Stimulated activated CD8-positive, alpha-beta memory T cell treated with anti-CD3 and anti-CD28 coated beads, Interleukin-12 subunit alpha, Interleukin-12 subunit beta, amount 100 ng/mL, for 4 hours (primary cell): Measurements from ENCODE around the gene PCP4.

ENCODE experiments used
- DNase-seq: peaks from one replicate; pipeline ENCODE4 v3.0.0-alpha.2; 2020; ENCODE audit warnings: low read depth

The PCP4 gene

DNA sequence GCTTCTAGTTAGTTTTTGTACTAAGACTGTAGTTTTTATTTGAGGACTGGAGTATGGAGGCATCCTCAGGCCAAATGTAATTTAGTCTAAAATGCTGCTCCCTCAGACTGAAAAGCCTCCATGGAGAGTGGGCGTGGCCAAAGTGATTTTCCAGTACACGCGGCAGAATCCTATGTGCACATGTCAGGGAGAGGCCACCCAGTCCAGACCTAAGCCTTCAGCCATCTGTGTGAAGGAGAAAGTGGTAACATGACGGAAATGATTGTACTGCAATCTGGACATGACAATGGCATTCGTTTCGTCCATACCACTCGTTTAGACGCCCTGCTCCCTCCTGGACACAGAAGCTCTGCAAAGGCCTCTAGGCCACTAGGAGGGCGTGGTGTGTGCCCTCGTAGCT is 56.2 kb downstream of the PCP4 start:
- DNase-seq: no peak

DNA sequence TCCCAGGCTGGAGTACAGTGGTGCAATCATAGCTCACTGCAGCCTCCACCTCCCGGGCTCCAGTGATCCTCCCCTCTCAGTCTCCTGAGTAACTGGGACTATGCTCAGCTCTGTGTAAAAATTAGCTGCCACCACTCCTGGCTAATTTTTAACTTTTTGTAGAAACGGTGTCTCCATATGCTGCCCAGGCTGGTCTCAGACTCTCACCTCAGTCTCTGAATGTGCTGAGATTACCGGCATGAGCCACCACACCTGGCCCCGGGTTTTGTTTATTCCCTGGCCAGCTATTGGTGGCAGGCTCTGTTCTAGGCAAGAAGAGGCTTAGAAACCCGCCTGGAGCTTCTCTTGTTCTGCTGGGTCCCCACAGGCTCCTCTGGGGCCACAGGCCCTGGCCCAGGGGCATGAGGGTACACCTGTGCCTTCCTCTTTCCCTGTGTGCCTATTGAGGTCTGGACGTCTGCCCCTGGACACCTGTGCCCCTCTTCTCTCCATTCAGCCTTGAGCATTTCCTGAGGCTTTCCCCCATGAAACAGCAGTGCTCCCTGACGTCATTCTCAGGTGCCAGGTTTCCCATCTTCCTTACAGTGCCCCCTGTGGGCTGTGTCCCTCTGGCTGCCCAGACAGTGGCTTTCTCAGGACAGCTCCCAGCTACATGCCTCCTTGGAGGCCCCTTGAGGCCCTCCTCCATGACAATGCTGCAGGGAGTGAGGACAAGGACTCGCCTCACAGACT is 57.5 kb downstream of the PCP4 start:
- no peak for DNase-seq

DNA sequence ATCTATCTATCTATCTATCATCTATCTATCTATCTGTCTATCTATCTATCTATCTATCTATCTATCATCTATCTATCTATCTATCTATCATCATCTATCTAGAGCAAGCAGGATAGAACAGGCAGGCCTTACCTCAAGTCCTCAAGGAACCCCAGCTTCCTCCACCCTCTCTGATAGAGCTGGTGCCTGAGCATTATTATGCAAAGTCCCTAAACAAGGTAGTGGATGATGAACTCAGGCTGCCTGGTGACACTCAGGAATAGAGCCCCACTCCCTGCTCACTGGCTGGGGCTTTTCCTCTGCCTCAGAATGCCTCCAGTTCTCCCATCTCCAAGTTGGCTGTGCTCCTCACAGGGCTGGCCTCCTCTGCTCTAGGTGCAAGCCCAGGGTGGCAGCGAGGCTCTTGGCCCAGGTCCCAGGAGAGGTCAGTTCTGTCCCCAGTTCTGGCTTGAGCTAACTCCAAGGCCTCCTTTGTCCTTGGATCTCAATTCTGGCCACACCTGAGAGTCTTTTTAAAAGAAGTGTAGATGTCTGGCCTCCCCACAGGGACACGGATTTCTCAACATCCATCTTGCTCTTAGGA is 60.2 kb downstream of the PCP4 start:
- no peak for DNase-seq

GRCh38 chr21:39932335-39932734 is 65.1 kb downstream of the PCP4 start:
- DNase-seq: no peak

- DNase-seq: no peak
Measured at GRCh38 chr21:39934895-39935294, 67.7 kb downstream of the PCP4 start.

DNA sequence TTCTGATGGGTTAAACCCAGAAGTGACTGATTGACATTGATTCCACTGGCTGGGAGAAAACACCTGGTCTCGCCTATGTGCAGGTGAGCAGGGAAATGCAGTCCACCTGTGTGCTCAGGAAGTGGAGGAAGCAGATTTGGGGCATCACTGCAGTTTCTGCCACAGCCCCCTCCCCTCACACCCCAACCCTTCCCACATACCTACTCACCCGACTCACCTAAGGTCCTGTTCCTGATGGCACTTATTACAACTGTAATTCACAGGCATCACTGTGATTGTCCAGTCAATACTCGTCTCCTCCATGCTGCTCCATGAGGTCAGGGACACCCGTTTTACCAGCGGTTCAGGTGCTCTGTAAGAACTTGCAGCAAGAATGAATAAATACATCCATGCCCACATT is 68.5 kb downstream of the PCP4 start:
- no peak for DNase-seq

- DNase-seq: no peak
Measured at GRCh38 chr21:39938086-39938625, 70.9 kb downstream of the PCP4 start.

GRCh38 chr21:39946199-39946598 is 79.0 kb downstream of the PCP4 start:
- DNase-seq: no peak

GRCh38 chr21:39947031-39947430 is 79.8 kb downstream of the PCP4 start:
- no peak for DNase-seq

DNA sequence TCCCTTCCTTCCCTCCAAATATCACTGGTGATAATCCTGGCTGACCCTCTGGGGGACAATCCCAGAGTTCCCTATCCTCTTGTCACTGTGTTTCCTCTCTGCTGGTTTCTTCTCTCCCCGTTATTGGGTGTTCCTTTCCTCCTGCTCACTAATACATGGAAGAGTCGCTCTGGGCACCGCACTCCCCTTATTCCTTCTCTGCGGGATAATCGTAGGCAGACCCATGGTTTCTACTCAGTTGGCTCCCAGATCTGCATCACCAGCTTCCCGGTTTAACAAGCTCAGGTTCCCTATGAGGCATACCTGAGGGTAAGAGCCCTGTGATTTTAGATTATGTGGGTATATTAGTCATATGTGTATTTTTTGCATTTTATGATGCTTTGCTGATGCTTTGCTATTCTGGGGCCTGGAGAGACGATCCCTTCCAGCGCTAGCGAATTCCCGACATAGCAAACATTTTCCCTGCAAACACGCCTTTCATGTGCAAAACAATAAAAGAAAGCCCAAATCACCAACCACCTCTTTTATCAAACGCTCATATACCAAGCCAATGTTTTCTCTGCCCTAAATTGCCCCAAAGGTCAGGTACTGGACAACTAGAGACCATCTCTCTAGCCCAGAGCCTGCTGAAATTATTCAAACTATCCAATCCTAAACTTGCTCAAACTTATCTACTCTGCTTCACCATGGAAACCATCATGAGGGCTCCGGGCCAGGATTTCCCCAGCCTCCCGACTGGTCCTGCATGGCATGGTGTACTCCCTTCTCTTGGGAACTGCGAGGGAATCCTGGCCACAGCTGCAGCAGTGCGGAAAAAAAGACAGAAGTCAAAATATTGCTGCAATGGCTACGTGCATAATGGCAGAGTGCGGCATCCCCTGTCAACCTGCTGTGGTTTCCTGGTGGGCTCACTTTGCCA is 84.2 kb downstream of the PCP4 start:
- no peak for DNase-seq

- DNase-seq: no peak
Measured at GRCh38 chr21:39952265-39952664, 85.0 kb downstream of the PCP4 start.

DNA sequence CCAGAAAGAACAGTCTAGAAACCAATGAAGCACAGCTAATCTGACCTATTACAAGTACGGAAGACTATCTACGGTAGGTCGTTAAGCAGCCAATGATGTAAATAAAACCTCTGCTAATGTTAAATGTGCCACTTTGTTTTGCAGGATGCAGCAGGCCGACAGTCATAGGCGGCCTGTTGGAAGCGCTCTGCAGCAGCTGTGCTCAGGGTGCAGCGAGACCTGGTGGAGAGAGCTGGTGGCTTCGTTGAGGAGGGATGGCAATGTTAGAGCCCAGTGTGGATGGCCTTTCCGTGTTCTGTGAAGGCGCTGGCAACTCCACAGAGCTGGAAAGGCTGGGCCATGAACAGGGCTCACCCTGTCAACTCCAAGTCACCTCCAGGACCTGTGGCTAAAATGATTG is 87.3 kb downstream of the PCP4 start:
- DNase-seq: no peak

GRCh38 chr21:39955326-39955725 is 88.1 kb downstream of the PCP4 start:
- DNase-seq: no peak

GRCh38 chr21:39956586-39956985 is 89.3 kb downstream of the PCP4 start:
- no peak for DNase-seq

GRCh38 chr21:39958731-39959130 is 91.5 kb downstream of the PCP4 start:
- no peak for DNase-seq

GRCh38 chr21:39961251-39961650 is 94.0 kb downstream of the PCP4 start:
- no peak for DNase-seq

DNA sequence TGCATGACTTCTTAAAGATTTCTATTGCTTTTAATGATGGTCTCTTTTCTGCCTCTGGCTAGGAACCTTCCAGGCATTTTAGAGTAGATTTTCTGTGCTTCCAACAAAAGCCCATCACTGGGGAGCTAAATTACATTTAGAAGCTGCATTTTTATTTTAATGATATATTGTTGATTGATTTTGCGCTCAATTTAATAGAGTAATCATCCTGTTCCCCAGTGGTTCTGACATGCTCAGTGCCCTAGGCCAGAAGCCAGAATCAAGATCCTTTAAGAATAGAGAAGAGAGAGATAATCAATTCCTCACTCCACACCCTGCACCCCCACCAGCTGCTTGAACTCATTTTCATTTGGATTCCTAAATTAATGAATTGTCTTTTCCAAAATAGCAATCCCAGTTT is 97.8 kb downstream of the PCP4 start:
- no peak for DNase-seq

DNA sequence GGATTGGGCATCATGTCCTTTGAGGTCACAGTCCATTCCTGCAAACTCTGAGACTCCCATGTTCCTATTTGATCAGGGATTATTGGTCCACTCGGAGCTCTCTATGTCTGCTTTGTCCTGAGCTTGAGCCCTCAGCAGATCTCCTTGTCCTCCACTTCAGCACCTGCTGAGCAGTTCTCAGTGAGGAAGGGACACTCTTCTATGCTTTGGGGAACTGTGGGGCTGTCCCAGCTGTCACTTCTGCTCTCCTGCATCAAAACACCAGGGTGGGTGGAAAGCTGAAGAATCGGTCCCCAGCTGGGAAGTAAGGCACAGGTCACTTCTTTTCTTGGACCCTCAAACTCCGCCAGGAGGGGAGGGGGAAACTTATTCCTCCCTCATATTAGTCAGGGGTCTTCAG is 99.5 kb downstream of the PCP4 start:
- no peak for DNase-seq

GRCh38 chr21:39968010-39968409 is 100.8 kb downstream of the PCP4 start:
- DNase-seq: no peak

DNA sequence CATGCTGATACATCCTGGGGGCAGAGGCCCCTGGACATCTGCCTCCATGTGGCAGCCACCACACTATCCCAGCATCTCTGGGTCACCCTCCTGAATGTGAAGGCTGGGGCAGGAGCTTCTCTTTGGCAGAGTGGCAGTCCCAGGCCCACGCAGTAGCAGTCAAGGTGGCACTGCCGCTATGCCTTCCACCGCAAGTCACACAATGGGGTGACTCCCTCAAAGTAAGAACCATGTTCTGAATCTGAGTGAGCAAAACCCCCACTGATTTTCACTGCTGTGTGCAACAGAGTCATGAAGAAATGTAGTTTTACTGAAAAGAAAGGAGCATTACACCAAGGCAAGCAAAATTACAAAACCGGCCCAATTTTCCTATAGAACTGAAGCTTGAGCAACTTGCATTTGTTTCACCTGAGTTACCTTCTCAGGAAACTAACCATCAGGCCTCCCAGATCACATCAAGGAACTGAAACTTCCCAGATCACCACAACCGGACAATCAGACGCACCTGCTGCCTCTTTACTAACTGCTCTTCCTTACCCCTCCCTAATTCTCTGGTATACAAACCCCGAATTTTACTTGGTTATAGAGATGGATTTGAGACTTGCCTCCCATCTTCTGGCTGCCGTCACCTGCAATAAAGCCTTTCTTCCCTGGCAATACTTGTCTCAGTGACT is 102.6 kb downstream of the PCP4 start:
- no peak for DNase-seq

- DNase-seq: no peak
Measured at GRCh38 chr21:39971956-39972355, 104.7 kb downstream of the PCP4 start.

DNA sequence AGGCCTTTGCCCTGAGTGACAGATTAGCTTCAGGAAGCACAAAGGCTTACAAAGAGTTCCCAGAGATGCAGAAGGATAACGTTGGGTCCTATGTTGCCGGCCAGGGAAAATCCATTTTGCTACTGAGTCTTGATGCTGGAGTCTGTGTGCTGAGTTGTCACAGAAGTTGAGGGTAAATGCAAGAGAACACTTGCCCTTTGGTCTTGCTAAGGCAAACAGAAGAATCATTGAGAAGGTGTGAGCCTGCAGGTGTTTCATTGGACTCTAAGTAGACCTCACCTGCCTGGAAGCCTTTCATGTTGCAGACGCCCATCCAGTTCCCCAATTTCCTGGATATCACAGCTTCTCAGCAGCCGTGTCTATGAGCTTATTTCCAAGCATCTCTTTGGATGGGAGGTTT is 105.2 kb downstream of the PCP4 start:
- no peak for DNase-seq
